Keratinocyte (primary cell): Measurements from ENCODE around the gene CTTNBP2NL. TPM values are rescaled to one million over a fixed set of nuclear protein-coding genes. Genes with fewer than 3 reads are reported as not detected.

ENCODE experiments used
- DNase-seq: peaks from one replicate; pipeline ENCODE4 v3.0.0-alpha.2; 2011; ENCODE audit warnings: low read depth, missing footprints, low spot score
- FAIRE-seq: peaks from 2 replicates; lab custom pipeline; 2011; peaks lifted over from hg19 to GRCh38; lab: Jason Lieb, UNC
- H2AFZ ChIP-seq: 2 replicates; pipeline ENCODE4 v1.6.0; 2012; ENCODE audit warnings: low read length, control low read depth, inconsistent platforms; ENCODE audit not compliant: control insufficient read depth
- H3K27ac ChIP-seq: 2 replicates; pipeline ENCODE4 v1.5.1; 2011; ENCODE audit warnings: low read length; ENCODE audit not compliant: control insufficient read depth, insufficient read depth
- H3K27me3 ChIP-seq: 3 replicates; pipeline ENCODE4 v1.6.0; 2011; ENCODE audit warnings: low read length; ENCODE audit not compliant: control insufficient read depth, insufficient read depth; ENCODE audit errors: extremely low read depth
- H3K36me3 ChIP-seq, 2 experiments: 2 replicates in 1 of 2; 3 replicates in 1 of 2; pipeline ENCODE4 v1.5.1; 2011; ENCODE audit warnings: low read length in 2 of 2, mild to moderate bottlenecking in 1 of 2; ENCODE audit not compliant: control insufficient read depth in 2 of 2, insufficient read depth in 2 of 2; ENCODE audit errors: extremely low read depth in 1 of 2
- H3K4me1 ChIP-seq: 3 replicates; pipeline ENCODE4 v1.5.1; 2011; ENCODE audit warnings: low read length; ENCODE audit not compliant: control insufficient read depth, insufficient read depth; ENCODE audit errors: extremely low read depth
- H3K4me2 ChIP-seq: 3 replicates; pipeline ENCODE4 v1.6.0; 2011; ENCODE audit warnings: low read depth, low read length; ENCODE audit not compliant: control insufficient read depth, insufficient read depth; ENCODE audit errors: extremely low read depth
- H3K4me3 ChIP-seq, 3 experiments: fragments of 200-600 bp in 1 of 3; sonication (generic) in 1 of 3; 2 replicates in 2 of 3; 3 replicates in 1 of 3; pipeline ENCODE4 v1.5.1; 2011 to 2016; ENCODE audit warnings: low read length in 3 of 3, mild to moderate bottlenecking in 3 of 3, control low read depth in 2 of 3, inconsistent platforms in 1 of 3, low read depth in 1 of 3, mixed read lengths in 1 of 3, mixed run types in 1 of 3, moderate library complexity in 1 of 3; ENCODE audit not compliant: control insufficient read depth in 2 of 3, insufficient read depth in 2 of 3; ENCODE audit errors: extremely low read depth in 1 of 3
- H3K79me2 ChIP-seq: 2 replicates; pipeline ENCODE4 v1.6.0; 2012; ENCODE audit warnings: low read length; ENCODE audit not compliant: control insufficient read depth, insufficient read depth
- H3K9ac ChIP-seq: 3 replicates; pipeline ENCODE4 v1.6.0; 2011; ENCODE audit warnings: low read length; ENCODE audit not compliant: control insufficient read depth, insufficient read depth; ENCODE audit errors: extremely low read depth
- H3K9me1 ChIP-seq: 3 replicates; pipeline ENCODE4 v1.6.0; 2011; ENCODE audit warnings: low read length; ENCODE audit not compliant: control insufficient read depth, insufficient read depth; ENCODE audit errors: extremely low read depth
- H3K9me3 ChIP-seq: 2 replicates; pipeline ENCODE4 v1.5.1; 2012; ENCODE audit warnings: low read depth, low read length; ENCODE audit not compliant: control insufficient read depth
- H4K20me1 ChIP-seq: 3 replicates; pipeline ENCODE4 v1.6.0; 2011; ENCODE audit warnings: low read length; ENCODE audit not compliant: control insufficient read depth, insufficient read depth; ENCODE audit errors: extremely low read depth
- EZH2 ChIP-seq: IDR thresholded peaks from one replicate; pipeline ENCODE4 v1.6.1; 2012; ENCODE audit warnings: inconsistent platforms, mild to moderate bottlenecking, low read length, moderate library complexity
- dilution Hi-C: fragments of 300-500 bp; cut with MboI; formaldehyde crosslinking; loops from one replicate; pipeline ENCODE4 v1.7.0; 2020; ENCODE audit warnings: low sequenced_read_pairs; ENCODE audit not compliant: extremely low pct_ligation_motif_present
- polyA plus RNA-seq, 5 experiments: library from polyadenylated mRNA; depleted of rRNA in 3 of 5; stranded (reverse) in 3 of 5; stranded (forward) in 1 of 5; unstranded in 1 of 5; fragments of >200 nt; gene quantifications; 1 replicate in 1 of 5; 2 replicates in 3 of 5; 3 replicates in 1 of 5; pipeline versions ENCODE4 v1.2.1 to v1.2.3, GENCODE V29; 2011 to 2012; ENCODE audit warnings: missing spikeins in 2 of 5, low read depth in 1 of 5, low replicate concordance in 1 of 5
- TF ChIP-seq, protein P1 (sequence below), 3 experiments: IDR thresholded peaks in 1 of 3; conservative IDR thresholded peaks in 1 of 3; optimal IDR thresholded peaks in 1 of 3; 2 replicates in 2 of 3; 3 replicates in 1 of 3; pipeline versions ENCODE3 to v1.5.1; 2011; ENCODE audit warnings: low read length in 3 of 3, mild to moderate bottlenecking in 3 of 3, moderate library complexity in 2 of 3, control low read depth in 1 of 3, inconsistent platforms in 1 of 3; ENCODE audit not compliant: insufficient read depth in 2 of 3; ENCODE audit errors: extremely low read depth in 1 of 3

Gene CTTNBP2NL
- polyA plus RNA-seq, 1 donor (not counting 4 experiments of a cell fraction or from before 2014, with no cell fraction given): 19.1 TPM

- dilution Hi-C loops: no loop called here
- Histone ChIP-seq H3K4me2 (no peak overlapping the region), H3K79me2 (no peaks in the 10 kb centered on the region), H2AFZ (no peak overlapping the region), H3K9me3 (no peaks in the 10 kb centered on the region), H3K36me3 (no peaks in the 10 kb centered on the region), H3K4me1 (no peaks in the 10 kb centered on the region), H3K27me3 (peaks cover 11% of the 10 kb centered on the region), H4K20me1 (no peaks in the 10 kb centered on the region), H3K4me3 (no peak overlapping the region), H3K9ac (no peak overlapping the region), H3K27ac (no peak overlapping the region), H3K9me1 (no peaks in the 10 kb centered on the region)
- FAIRE-seq (no peak), DNase-seq (no peak)
- TF ChIP-seq, protein P1, sequence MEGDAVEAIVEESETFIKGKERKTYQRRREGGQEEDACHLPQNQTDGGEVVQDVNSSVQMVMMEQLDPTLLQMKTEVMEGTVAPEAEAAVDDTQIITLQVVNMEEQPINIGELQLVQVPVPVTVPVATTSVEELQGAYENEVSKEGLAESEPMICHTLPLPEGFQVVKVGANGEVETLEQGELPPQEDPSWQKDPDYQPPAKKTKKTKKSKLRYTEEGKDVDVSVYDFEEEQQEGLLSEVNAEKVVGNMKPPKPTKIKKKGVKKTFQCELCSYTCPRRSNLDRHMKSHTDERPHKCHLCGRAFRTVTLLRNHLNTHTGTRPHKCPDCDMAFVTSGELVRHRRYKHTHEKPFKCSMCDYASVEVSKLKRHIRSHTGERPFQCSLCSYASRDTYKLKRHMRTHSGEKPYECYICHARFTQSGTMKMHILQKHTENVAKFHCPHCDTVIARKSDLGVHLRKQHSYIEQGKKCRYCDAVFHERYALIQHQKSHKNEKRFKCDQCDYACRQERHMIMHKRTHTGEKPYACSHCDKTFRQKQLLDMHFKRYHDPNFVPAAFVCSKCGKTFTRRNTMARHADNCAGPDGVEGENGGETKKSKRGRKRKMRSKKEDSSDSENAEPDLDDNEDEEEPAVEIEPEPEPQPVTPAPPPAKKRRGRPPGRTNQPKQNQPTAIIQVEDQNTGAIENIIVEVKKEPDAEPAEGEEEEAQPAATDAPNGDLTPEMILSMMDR (optimal IDR thresholded peaks at IDR 0.05 in 1 of 3, IDR thresholded peaks at IDR 0.05 in 1 of 3, conservative IDR thresholded peaks at IDR 0.05 in 1 of 3; ENCODE audit: extremely low read depth in 1 of 3, insufficient read depth in 2 of 3, low read length in 3 of 3): no peak
- no peak for TF ChIP-seq EZH2
Measured at GRCh38 chr1:112368198-112368597, 27.8 kb upstream of the CTTNBP2NL start.

- no peak overlapping the region for H2AFZ ChIP-seq
- no peak overlapping the region for H3K9ac ChIP-seq
- H4K20me1 ChIP-seq: no peaks in the 10 kb centered on the region
- H3K9me1 ChIP-seq: no peaks in the 10 kb centered on the region
- no peak for DNase-seq
- peaks cover 11% of the 10 kb centered on the region for H3K27me3 ChIP-seq
- H3K4me2 ChIP-seq: peak overlapping the region; percentile 6
- no peak overlapping the region for H3K4me3 ChIP-seq
- no peaks in the 10 kb centered on the region for H3K79me2 ChIP-seq
- H3K36me3 ChIP-seq: no peaks in the 10 kb centered on the region
- dilution Hi-C loops: no loop called here
- H3K27ac ChIP-seq: no peak overlapping the region
- H3K4me1 ChIP-seq: no peaks in the 10 kb centered on the region
- FAIRE-seq: peak; percentile 69
- TF ChIP-seq, protein P1 (optimal IDR thresholded peaks at IDR 0.05 in 1 of 3, IDR thresholded peaks at IDR 0.05 in 1 of 3, conservative IDR thresholded peaks at IDR 0.05 in 1 of 3; ENCODE audit: extremely low read depth in 1 of 3, insufficient read depth in 2 of 3, low read length in 3 of 3): peak; percentile 99 to 100 (median 99)
- TF ChIP-seq EZH2: no peak
- no peaks in the 10 kb centered on the region for H3K9me3 ChIP-seq
Measured at GRCh38 chr1:112369392-112370285, 26.4 kb upstream of the CTTNBP2NL start.
